ENCODE data around the gene ZC3H6.

Gene ZC3H6

GRCh38 chr2:112305132-112305531 lies 29.7 kb downstream of the ZC3H6 start:
- no peak for DNase-seq (ENCODE audit: low read depth in 2 of 2)
- no peak for TF ChIP-seq CTCF (IDR thresholded peaks at IDR 0.05; ENCODE audit: low read depth, low read length)
- H3K4me3 ChIP-seq (replicated peaks in 1 of 2; ENCODE audit: low read depth in 2 of 2, low read length in 2 of 2) = no peak overlapping the region

- H3K4me3 ChIP-seq (replicated peaks in 1 of 2; ENCODE audit: low read depth in 2 of 2, low read length in 2 of 2) = no peak overlapping the region
- no peak for TF ChIP-seq CTCF (IDR thresholded peaks at IDR 0.05; ENCODE audit: low read depth, low read length)
- no peak for DNase-seq (ENCODE audit: low read depth in 2 of 2)
Measured at GRCh38 chr2:112310906-112311305, 35.5 kb downstream of the ZC3H6 start.

- DNase-seq (ENCODE audit: low read depth in 2 of 2) = no peak
- no peak overlapping the region for H3K4me3 ChIP-seq (replicated peaks in 1 of 2; ENCODE audit: low read depth in 2 of 2, low read length in 2 of 2)
- no peak for TF ChIP-seq CTCF (IDR thresholded peaks at IDR 0.05; ENCODE audit: low read depth, low read length)
Measured at GRCh38 chr2:112311932-112312331, 36.5 kb downstream of the ZC3H6 start.

GRCh38 chr2:112312821-112313220 lies 37.4 kb downstream of the ZC3H6 start:
- DNase-seq (ENCODE audit: low read depth in 2 of 2) = no peak
- no peak for TF ChIP-seq CTCF (IDR thresholded peaks at IDR 0.05; ENCODE audit: low read depth, low read length)
- no peak overlapping the region for H3K4me3 ChIP-seq (replicated peaks in 1 of 2; ENCODE audit: low read depth in 2 of 2, low read length in 2 of 2)

- no peak for TF ChIP-seq CTCF (IDR thresholded peaks at IDR 0.05; ENCODE audit: low read depth, low read length)
- DNase-seq (ENCODE audit: low read depth in 2 of 2) = peak in 1 of 2 donors; percentile 21
- no peak overlapping the region for H3K4me3 ChIP-seq (replicated peaks in 1 of 2; ENCODE audit: low read depth in 2 of 2, low read length in 2 of 2)
Measured at GRCh38 chr2:112314856-112315255, 39.5 kb downstream of the ZC3H6 start.

GRCh38 chr2:112317303-112318158 lies 42.1 kb downstream of the ZC3H6 start:
- no peak overlapping the region for H3K4me3 ChIP-seq (replicated peaks in 1 of 2; ENCODE audit: low read depth in 2 of 2, low read length in 2 of 2)
- no peak for TF ChIP-seq CTCF (IDR thresholded peaks at IDR 0.05; ENCODE audit: low read depth, low read length)
- DNase-seq (ENCODE audit: low read depth in 2 of 2) = peak; percentile 33 to 59

Data from cardiac fibroblast (primary cell).